Stomach (tissue), 4 donors: Measurements from ENCODE around the gene SEC22C.

Experiments used
- POLR2A ChIP-seq, 4 donors: fragments of 450-650 bp; IDR thresholded peaks; one replicate each; pipeline ENCODE4 v1.6.1; 2016; ENCODE audit warnings: antibody characterized with exemption in 4 of 4, control low read depth in 2 of 4, mild to moderate bottlenecking in 1 of 4, moderate library complexity in 1 of 4
- POLR2AphosphoS5 ChIP-seq, 3 donors: sonication (generic); formaldehyde crosslinking; IDR thresholded peaks; one replicate each; pipeline ENCODE4 v1.6.1; 2016; ENCODE audit warnings: antibody characterized with exemption in 3 of 3
- TF ChIP-seq, protein P1 (sequence below), 7 experiments: fragments of 450-650 bp in 4 of 7; fragments of 200-600 bp in 3 of 7; sonication (generic) in 3 of 7; IDR thresholded peaks; one replicate each; pipeline ENCODE4 v1.5.1; 2016 to 2019; ENCODE audit warnings: antibody characterized with exemption in 7 of 7, control low read depth in 2 of 7, mild to moderate bottlenecking in 1 of 7

DNA sequence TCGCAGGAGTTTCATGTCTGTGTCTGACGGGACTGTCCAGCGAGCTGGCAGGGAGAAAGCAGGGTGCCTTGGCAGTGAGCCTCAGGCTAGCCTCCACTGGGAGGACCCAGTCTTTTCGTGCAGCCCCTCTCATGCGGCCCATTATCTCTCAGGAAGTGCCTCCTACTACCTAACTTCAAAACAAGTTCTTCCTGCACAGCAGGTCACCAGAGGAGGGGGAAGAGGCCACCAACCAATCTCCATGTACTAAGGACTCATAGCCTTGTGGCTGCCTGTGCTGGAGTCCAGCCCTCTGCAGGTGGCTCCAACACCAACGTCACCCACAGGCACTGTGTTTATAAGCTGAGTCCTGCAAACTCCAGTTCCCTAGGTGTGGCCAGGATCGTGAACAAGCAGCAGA is 74.5 kb downstream of the SEC22C start:
- peak in 2 of 3 donors; percentile 42 to 50 for TF ChIP-seq POLR2AphosphoS5 (IDR thresholded peaks at IDR 0.05)
- TF ChIP-seq, protein P1, sequence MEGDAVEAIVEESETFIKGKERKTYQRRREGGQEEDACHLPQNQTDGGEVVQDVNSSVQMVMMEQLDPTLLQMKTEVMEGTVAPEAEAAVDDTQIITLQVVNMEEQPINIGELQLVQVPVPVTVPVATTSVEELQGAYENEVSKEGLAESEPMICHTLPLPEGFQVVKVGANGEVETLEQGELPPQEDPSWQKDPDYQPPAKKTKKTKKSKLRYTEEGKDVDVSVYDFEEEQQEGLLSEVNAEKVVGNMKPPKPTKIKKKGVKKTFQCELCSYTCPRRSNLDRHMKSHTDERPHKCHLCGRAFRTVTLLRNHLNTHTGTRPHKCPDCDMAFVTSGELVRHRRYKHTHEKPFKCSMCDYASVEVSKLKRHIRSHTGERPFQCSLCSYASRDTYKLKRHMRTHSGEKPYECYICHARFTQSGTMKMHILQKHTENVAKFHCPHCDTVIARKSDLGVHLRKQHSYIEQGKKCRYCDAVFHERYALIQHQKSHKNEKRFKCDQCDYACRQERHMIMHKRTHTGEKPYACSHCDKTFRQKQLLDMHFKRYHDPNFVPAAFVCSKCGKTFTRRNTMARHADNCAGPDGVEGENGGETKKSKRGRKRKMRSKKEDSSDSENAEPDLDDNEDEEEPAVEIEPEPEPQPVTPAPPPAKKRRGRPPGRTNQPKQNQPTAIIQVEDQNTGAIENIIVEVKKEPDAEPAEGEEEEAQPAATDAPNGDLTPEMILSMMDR (IDR thresholded peaks at IDR 0.05) = no peak
- no peak for TF ChIP-seq POLR2A (IDR thresholded peaks at IDR 0.05)
